GM21529 (cell line): ENCODE data around the gene PLCL1.
"Not testable (repeated sequence)": the region's sequence is repeated elsewhere in the genome, so short reads cannot be mapped to it uniquely, and the experiment has no call there.

Source experiments
- ATAC-seq: cut with Tn5 transposase; IDR thresholded peaks from one replicate; pipeline ENCODE4 v1.9.1; 2021; ENCODE audit not compliant: unreplicated experiment

PLCL1 gene

GRCh38 chr2:198157314-198157713 is 352.9 kb downstream of the PLCL1 start:
- no peak for ATAC-seq

- no peak for ATAC-seq
These were observed 356.8 kb downstream of the PLCL1 start for GRCh38 chr2:198161151-198161550.

GRCh38 chr2:198162276-198162675 is 357.9 kb downstream of the PLCL1 start:
- ATAC-seq = no peak

GRCh38 chr2:198164843-198165242 is 360.4 kb downstream of the PLCL1 start:
- ATAC-seq = no peak

GRCh38 chr2:198165289-198165688 is 360.9 kb downstream of the PLCL1 start:
- ATAC-seq = no peak

- ATAC-seq = no peak
These were observed 363.0 kb downstream of the PLCL1 start for GRCh38 chr2:198167346-198167745.

GRCh38 chr2:198168651-198169050 is 364.3 kb downstream of the PLCL1 start:
- ATAC-seq = no peak

- ATAC-seq = no peak
These were observed 368.8 kb downstream of the PLCL1 start for GRCh38 chr2:198173242-198173641.

- no peak for ATAC-seq
These were observed 369.5 kb downstream of the PLCL1 start for GRCh38 chr2:198173864-198174263.

- no peak for ATAC-seq
These were observed 370.9 kb downstream of the PLCL1 start for GRCh38 chr2:198175271-198175670.

- no peak for ATAC-seq
These were observed 372.6 kb downstream of the PLCL1 start for GRCh38 chr2:198177040-198177439.

- no peak for ATAC-seq
These were observed 374.4 kb downstream of the PLCL1 start for GRCh38 chr2:198178766-198179165.

GRCh38 chr2:198186257-198186656 is 381.9 kb downstream of the PLCL1 start:
- ATAC-seq = no peak

GRCh38 chr2:198187841-198188240 is 383.4 kb downstream of the PLCL1 start:
- no peak for ATAC-seq

- ATAC-seq = no peak
These were observed 384.6 kb downstream of the PLCL1 start for GRCh38 chr2:198188982-198189381.

- ATAC-seq = no peak
These were observed 387.3 kb downstream of the PLCL1 start for GRCh38 chr2:198191651-198192050.

- not testable (repeated sequence) for ATAC-seq
These were observed 392.2 kb downstream of the PLCL1 start for GRCh38 chr2:198196556-198196955.
